IMR-90 (cell line): ENCODE results near the gene PACS1.

Experiments used
- BHLHE40 ChIP-seq: fragments of 150-350 bp; IDR thresholded peaks from 2 replicates; pipeline ENCODE4 v1.6.1; 2016; ENCODE audit warnings: mild to moderate bottlenecking, low read depth, low read length
- CTCF ChIP-seq: conservative IDR thresholded peaks from 2 replicates; pipeline ENCODE4 v1.5.1; 2012; ENCODE audit warnings: mild to moderate bottlenecking, low read depth, low read length, improper control_type of control experiment
- MAZ ChIP-seq: IDR thresholded peaks from 2 replicates; pipeline ENCODE4 v1.6.1; 2012; ENCODE audit warnings: low read depth, mild to moderate bottlenecking, low read length, improper control_type of control experiment, moderate library complexity, borderline replicate concordance
- POLR2A ChIP-seq: IDR thresholded peaks from 2 replicates; pipeline ENCODE4 v1.6.1; 2012; ENCODE audit warnings: mild to moderate bottlenecking, low read depth, low read length
- RAD21 ChIP-seq: IDR thresholded peaks from 2 replicates; pipeline ENCODE4 v1.6.1; 2012; ENCODE audit warnings: low read length, improper control_type of control experiment
- USF2 ChIP-seq: fragments of 150-350 bp; IDR thresholded peaks from 2 replicates; pipeline ENCODE4 v1.6.1; 2017; ENCODE audit warnings: mild to moderate bottlenecking, antibody characterized with exemption, low read length, low read depth

- TF ChIP-seq CTCF (no peak), POLR2A (no peak), BHLHE40 (no peak), MAZ (no peak), USF2 (no peak), RAD21 (no peak)
Observed at GRCh38 chr11:66247295-66247694, 177.2 kb downstream of the PACS1 start.
